ENCODE measurements around the gene R3HCC1L. TPM values are rescaled to one million over a fixed set of nuclear protein-coding genes. Genes with fewer than 3 reads are reported as not detected.

R3HCC1L gene
- total and polyA plus RNA-seq, 9 of the 15 experiments (the other 6 are each of a cell fraction or from before 2014, with no cell fraction given): 9.1 to 17.8 (median 12.6) TPM

DNA sequence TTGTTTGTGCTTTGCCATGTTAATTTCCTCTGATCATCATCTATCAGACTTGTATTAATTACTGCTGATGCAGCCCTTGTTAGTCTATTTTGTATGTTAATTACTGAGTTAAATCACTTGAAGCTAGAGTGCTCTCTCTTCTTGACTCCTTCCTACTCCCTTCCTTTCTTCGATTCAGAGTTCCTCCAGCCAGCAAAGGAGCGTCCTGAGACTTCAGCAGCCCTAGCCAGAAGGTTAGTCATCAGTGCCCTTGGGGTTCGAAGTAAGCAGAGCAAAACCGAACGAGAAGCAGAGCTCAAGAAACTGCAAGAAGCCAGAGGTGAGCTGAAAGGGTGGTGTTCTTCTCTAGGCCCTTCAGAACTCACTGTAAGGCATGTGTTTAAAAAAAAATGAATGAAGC lies 101.4 kb downstream of the R3HCC1L start (continued):
- TF ChIP-seq ZC3H4 (CRISPR knock-in tag; IDR thresholded peaks at IDR 0.05; ENCODE audit: borderline replicate concordance): no peak

DNA sequence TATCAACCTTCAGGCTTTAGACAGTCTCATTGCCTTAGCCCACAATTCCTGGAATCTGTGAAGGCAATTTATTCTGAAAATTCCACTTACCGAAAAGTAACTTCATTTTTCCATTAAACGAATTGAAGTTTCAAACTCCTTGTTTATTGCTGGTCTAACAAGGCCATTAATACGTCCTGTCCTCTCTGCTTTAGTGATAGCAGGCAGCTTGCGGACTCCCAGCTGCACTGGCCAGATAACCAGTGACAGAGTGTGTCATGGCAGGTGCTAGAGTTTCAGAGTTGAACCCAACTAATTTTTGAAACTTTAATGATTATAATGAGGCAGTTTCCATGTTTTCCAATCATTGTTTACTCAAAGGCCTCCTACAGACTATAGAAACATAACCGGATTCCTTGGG lies 102.4 kb downstream of the R3HCC1L start:
- CTCF ChIA-PET (ENCODE audit: low intra/inter-chr PET ratio): no interaction called here
- BruUV-seq (replicated peaks): no TSS peak
- ATAC-seq (peak; percentile 98), FAIRE-seq (peak; percentile 94), DNase-seq (ENCODE audit: extremely low read depth in 1 of 4, low spot score in 3 of 4) (peak; percentile 66 to 83 (median 72))
- Histone ChIP-seq H3K9ac (ENCODE audit: insufficient read depth in 1 of 2, low read depth in 2 of 2, low read length in 2 of 2) (0 out of 4 replicates have a peak overlapping the region, but pooled peaks of 1 of the 2 experiments have one; percentile 20), H3K36me3 (ENCODE audit: control insufficient read depth, insufficient read depth, low read length) (peaks cover 38% of the 10 kb centered on the region), H3K4me1 (replicated peaks in 1 of 2; ENCODE audit: control insufficient read depth in 2 of 2, insufficient read depth in 2 of 2, low read length in 2 of 2) (peaks cover 0 to 36% of the 10 kb centered on the region in 2 experiments; a peak in 3 of 5 replicates), H3K9me3 (replicated peaks; ENCODE audit: control insufficient read depth, insufficient read depth, low read depth, low read length) (no peaks in the 10 kb centered on the region), H4K20me1 (replicated peaks; ENCODE audit: control insufficient read depth, insufficient read depth, low read length) (no peaks in the 10 kb centered on the region; the same call in 1 of the 2 replicates), H3K4me2 (ENCODE audit: insufficient read depth, low read length) (peak overlapping the region; percentile 36; the same call in 1 of the 2 replicates), H3K27ac (ENCODE audit: extremely low read depth, low read depth, low read length) (peak overlapping the region; percentile 68), H3K27me3 (ENCODE audit: control insufficient read depth in 2 of 2, insufficient read depth in 2 of 2, low read length in 2 of 2) (no peaks in the 10 kb centered on the region), H3K79me2 (ENCODE audit: control insufficient read depth, insufficient read depth, low read length) (no peaks in the 10 kb centered on the region; the same call in 2 of the 3 replicates), H2AFZ (ENCODE audit: low read depth, low read length) (no peak overlapping the region), H3K4me3 (no peak overlapping the region), H3K9me1 (ENCODE audit: control insufficient read depth, insufficient read depth, low read length) (peaks cover 2% of the 10 kb centered on the region)
- in situ Hi-C loops (cut with MboI): no loop called here
- 0% methylated on average over 5 of the region's 5 CpGs for WGBS (ENCODE audit: insufficient coverage, low coverage, missing lambda C conversion rate)
- POLR2A ChIA-PET: interaction anchor here (1.2 to 1.4 kb wide), 2 partner anchors 16 to 66 kb away, joined by 3 read pairs; no protein-coding TSS in a partner anchor
- intact Hi-C loops (cut with micrococcal nuclease): loop anchor here (5.0 kb wide), 1 partner anchor 65 kb away; no protein-coding TSS in a partner anchor
- TF ChIP-seq BRD4 (IDR thresholded peaks at IDR 0.05): no peak
- TF ChIP-seq PHF21A (IDR thresholded peaks at IDR 0.05; ENCODE audit: borderline replicate concordance, low read depth): no peak
- TF ChIP-seq, protein P1, sequence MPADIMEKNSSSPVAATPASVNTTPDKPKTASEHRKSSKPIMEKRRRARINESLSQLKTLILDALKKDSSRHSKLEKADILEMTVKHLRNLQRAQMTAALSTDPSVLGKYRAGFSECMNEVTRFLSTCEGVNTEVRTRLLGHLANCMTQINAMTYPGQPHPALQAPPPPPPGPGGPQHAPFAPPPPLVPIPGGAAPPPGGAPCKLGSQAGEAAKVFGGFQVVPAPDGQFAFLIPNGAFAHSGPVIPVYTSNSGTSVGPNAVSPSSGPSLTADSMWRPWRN (IDR thresholded peaks at IDR 0.05; ENCODE audit: low read depth): peak; percentile 60; the same call in 1 of the 2 replicates
- TF ChIP-seq EHMT2 (IDR thresholded peaks at IDR 0.05): no peak
- no peak for TF ChIP-seq RBM22 (IDR thresholded peaks at IDR 0.05; ENCODE audit: low read depth, low read length, poor library complexity, severe bottlenecking)
- TF ChIP-seq, protein P2, sequence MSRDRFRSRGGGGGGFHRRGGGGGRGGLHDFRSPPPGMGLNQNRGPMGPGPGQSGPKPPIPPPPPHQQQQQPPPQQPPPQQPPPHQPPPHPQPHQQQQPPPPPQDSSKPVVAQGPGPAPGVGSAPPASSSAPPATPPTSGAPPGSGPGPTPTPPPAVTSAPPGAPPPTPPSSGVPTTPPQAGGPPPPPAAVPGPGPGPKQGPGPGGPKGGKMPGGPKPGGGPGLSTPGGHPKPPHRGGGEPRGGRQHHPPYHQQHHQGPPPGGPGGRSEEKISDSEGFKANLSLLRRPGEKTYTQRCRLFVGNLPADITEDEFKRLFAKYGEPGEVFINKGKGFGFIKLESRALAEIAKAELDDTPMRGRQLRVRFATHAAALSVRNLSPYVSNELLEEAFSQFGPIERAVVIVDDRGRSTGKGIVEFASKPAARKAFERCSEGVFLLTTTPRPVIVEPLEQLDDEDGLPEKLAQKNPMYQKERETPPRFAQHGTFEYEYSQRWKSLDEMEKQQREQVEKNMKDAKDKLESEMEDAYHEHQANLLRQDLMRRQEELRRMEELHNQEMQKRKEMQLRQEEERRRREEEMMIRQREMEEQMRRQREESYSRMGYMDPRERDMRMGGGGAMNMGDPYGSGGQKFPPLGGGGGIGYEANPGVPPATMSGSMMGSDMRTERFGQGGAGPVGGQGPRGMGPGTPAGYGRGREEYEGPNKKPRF (IDR thresholded peaks at IDR 0.05; ENCODE audit: low read depth, low read length): no peak
- TF ChIP-seq PYGO2 (tag; IDR thresholded peaks at IDR 0.05): no peak
- no peak for TF ChIP-seq SAFB2 (IDR thresholded peaks at IDR 0.05; ENCODE audit: borderline replicate concordance, low read depth, low read length, severe bottlenecking)
- no peak for TF ChIP-seq CEBPG (CRISPR knock-in tag; IDR thresholded peaks at IDR 0.05)
- no peak for TF ChIP-seq CEBPG (tag; conservative IDR thresholded peaks at IDR 0.05 in 1 of 2, IDR thresholded peaks at IDR 0.05 in 1 of 2)
- no peak for TF ChIP-seq CHD2 (IDR thresholded peaks at IDR 0.05; ENCODE audit: low read depth, low read length)
- peak; percentile 76 for TF ChIP-seq ZNF644 (tag; IDR thresholded peaks at IDR 0.05; ENCODE audit: low read depth)
- TF ChIP-seq POLR2B (IDR thresholded peaks at IDR 0.05; ENCODE audit: low read depth, partially characterized antibody): no peak
- no peak for TF ChIP-seq HDAC6 (IDR thresholded peaks at IDR 0.05; ENCODE audit: low read depth, low read length)
- no peak for TF ChIP-seq HDAC2 (IDR thresholded peaks at IDR 0.05)
- TF ChIP-seq, protein P3, sequence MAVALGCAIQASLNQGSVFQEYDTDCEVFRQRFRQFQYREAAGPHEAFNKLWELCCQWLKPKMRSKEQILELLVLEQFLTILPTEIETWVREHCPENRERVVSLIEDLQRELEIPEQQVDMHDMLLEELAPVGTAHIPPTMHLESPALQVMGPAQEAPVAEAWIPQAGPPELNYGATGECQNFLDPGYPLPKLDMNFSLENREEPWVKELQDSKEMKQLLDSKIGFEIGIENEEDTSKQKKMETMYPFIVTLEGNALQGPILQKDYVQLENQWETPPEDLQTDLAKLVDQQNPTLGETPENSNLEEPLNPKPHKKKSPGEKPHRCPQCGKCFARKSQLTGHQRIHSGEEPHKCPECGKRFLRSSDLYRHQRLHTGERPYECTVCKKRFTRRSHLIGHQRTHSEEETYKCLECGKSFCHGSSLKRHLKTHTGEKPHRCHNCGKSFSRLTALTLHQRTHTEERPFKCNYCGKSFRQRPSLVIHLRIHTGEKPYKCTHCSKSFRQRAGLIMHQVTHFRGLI (CRISPR knock-in tag; IDR thresholded peaks at IDR 0.05): no peak
- no peak for TF ChIP-seq NR1H2 (CRISPR knock-in tag; IDR thresholded peaks at IDR 0.05)
